Ovary (tissue), 9 donors: Measurements from ENCODE around the gene RAB31. TPM values are rescaled to one million over a fixed set of nuclear protein-coding genes. Genes with fewer than 3 reads are reported as not detected.
A peak's percentile ranks its signal among the peaks of the same experiment; 100 is the strongest.

Source experiments
- DNase-seq, 5 donors: peaks; one replicate each; pipeline ENCODE4 v3.0.0-alpha.2; 2019 to 2020
- H3K27ac ChIP-seq, 2 donors: fragments of 200-600 bp; one replicate each; pipeline versions ENCODE4 v1.5.1 to v1.8.0; 2019 to 2022
- H3K27me3 ChIP-seq: fragments of 200-600 bp; one replicate; pipeline ENCODE4 v1.8.0; 2022
- H3K36me3 ChIP-seq: fragments of 200-600 bp; sonication (generic); one replicate; pipeline ENCODE4 v1.5.1; 2019
- H3K4me1 ChIP-seq: one replicate; pipeline ENCODE4 v1.8.1; 2013; ENCODE audit warnings: mild to moderate bottlenecking, moderate library complexity; ENCODE audit not compliant: insufficient read depth
- H3K4me3 ChIP-seq: fragments of 200-600 bp; sonication (generic); one replicate; pipeline ENCODE4 v1.5.1; 2017
- H3K9me3 ChIP-seq, 2 donors: fragments of 200-600 bp in 1 of 2; sonication (generic) in 1 of 2; one replicate each; pipeline versions ENCODE4 v1.5.1 to v1.8.1; 2013 to 2019; ENCODE audit warnings: mild to moderate bottlenecking in 1 of 2, moderate library complexity in 1 of 2
- CTCF ChIP-seq, 3 donors: fragments of 450-650 bp in 2 of 3; fragments of 200-600 bp in 1 of 3; IDR thresholded peaks; one replicate each; pipeline versions ENCODE4 v1.5.1 to v1.8.0; 2016 to 2022; ENCODE audit warnings: antibody characterized with exemption in 3 of 3, mild to moderate bottlenecking in 1 of 3
- EP300 ChIP-seq: sonication (generic); formaldehyde crosslinking; IDR thresholded peaks from one replicate; pipeline ENCODE4 v1.6.1; 2017; ENCODE audit warnings: antibody characterized with exemption
- POLR2A ChIP-seq: fragments of 450-650 bp; IDR thresholded peaks from one replicate; pipeline ENCODE4 v1.6.1; 2017; ENCODE audit warnings: antibody characterized with exemption, mild to moderate bottlenecking, moderate library complexity
- WGBS, 3 donors: extraction: QIAGEN DNeasy Blood & Tissue Kit in 1 of 3; methylation state at CpG; one replicate each; pipeline versions ENCODE4 v1.1.5 to v1.1.7; 2013 to 2017; 5-methylcytosine and 5-hydroxymethylcytosine counted together
- intact Hi-C, 4 donors: fragments of 100-400 bp; cut with DNase I; formaldehyde crosslinking; loops; one replicate each; pipeline versions ENCODE4 v1.11.0 to v1.15.1; 2022 to 2023
- polyA plus RNA-seq, 2 donors: library from polyadenylated mRNA; stranded (reverse); fragments of 200-250 nt in 1 of 2; fragments of 350-450 nt in 1 of 2; fragmentation: Illumina TruSeq in 1 of 2; extraction: RNeasy Lipid Tissue Mini Kit (QIAGEN cat#74804) in 1 of 2; gene quantifications; one replicate each; pipeline ENCODE4 v1.2.3, GENCODE V29; 2013 to 2014
- total RNA-seq, 7 donors: library from RNA; depleted of rRNA in 2 of 7; stranded (reverse); fragments of >200 nt in 2 of 7; fragmentation: NEBNext Ultra II Directional in 3 of 7; extraction: Animal tissue kit (Norgen Biotek cat#: 25700) in 3 of 7; gene quantifications; one replicate each; pipeline versions ENCODE4 v1.1.0 to v1.2.4, GENCODE V29; 2016 to 2023
- donor health status: DM: no; HTN: no; CAD: no; lungs with moderate emphysema.
- donor health status: DM: no; HTN: no; CAD: no.
- donor health status: Bipolar disorder and iron deficiency.
- donor health status: DM: yes; HTN: yes; CAD: no.
- donor health status: DM: no; HTN: no; CAD: no.
- donor health status: DM: yes; HTN: yes; CAD: no.

The RAB31 gene
- total and polyA plus RNA-seq, 9 donors, result 37.9 to 188 (median 62.8) TPM

- Histone ChIP-seq H3K9me3 (no peaks in the 10 kb centered on the region), H3K4me3 (no peak overlapping the region), H3K27ac (peak overlapping the region in 1 of 2 donors; percentile 56), H3K36me3 (no peaks in the 10 kb centered on the region), H3K4me1 (peaks cover 17% of the 10 kb centered on the region), H3K27me3 (no peaks in the 10 kb centered on the region)
- TF ChIP-seq CTCF (IDR thresholded peaks at IDR 0.05) (no peak), EP300 (no peak), POLR2A (no peak)
- no peak for DNase-seq
- WGBS, 3 donors, result 66 to 75% (median 68%) methylated on average over 4 of the region's 4 CpGs
- intact Hi-C loops, result no loop called here
Measured at GRCh38 chr18:9870431-9871008, 162.4 kb downstream of the RAB31 start.

- Histone ChIP-seq H3K4me3 (no peak overlapping the region), H3K36me3 (no peaks in the 10 kb centered on the region), H3K9me3 (no peaks in the 10 kb centered on the region), H3K27me3 (no peaks in the 10 kb centered on the region), H3K27ac (no peak overlapping the region), H3K4me1 (peaks cover 17% of the 10 kb centered on the region)
- no peak for TF ChIP-seq EP300
- no peak for TF ChIP-seq CTCF (IDR thresholded peaks at IDR 0.05)
- no peak for TF ChIP-seq POLR2A
- intact Hi-C loops, result no loop called here
- whole genome bisulfite sequencing, 3 donors, result 84 to 85% (median 85%) methylated on average over 6 of the region's 6 CpGs
- DNase-seq, result no peak
Measured at GRCh38 chr18:9871244-9871746, 163.2 kb downstream of the RAB31 start.

- no peaks in the 10 kb centered on the region for H3K27me3 ChIP-seq
- no peak overlapping the region for H3K4me3 ChIP-seq
- TF ChIP-seq EP300 (no peak), POLR2A (no peak), CTCF (IDR thresholded peaks at IDR 0.05) (no peak)
- peaks cover 17% of the 10 kb centered on the region for H3K4me1 ChIP-seq
- no peaks in the 10 kb centered on the region for H3K9me3 ChIP-seq
- H3K27ac ChIP-seq, result no peak overlapping the region
- intact Hi-C loops, result no loop called here
- H3K36me3 ChIP-seq, result no peaks in the 10 kb centered on the region
- DNase-seq, result no peak
Measured at GRCh38 chr18:9872823-9873222, 164.7 kb downstream of the RAB31 start.

- no peaks in the 10 kb centered on the region for H3K36me3 ChIP-seq
- no peaks in the 10 kb centered on the region for H3K9me3 ChIP-seq
- H3K27me3 ChIP-seq, result no peaks in the 10 kb centered on the region
- DNase-seq, result no peak
- H3K27ac ChIP-seq, result no peak overlapping the region
- 95 to 100% (median 98%) methylated on average over 1 of the region's 1 CpG for WGBS, 3 donors
- no peak overlapping the region for H3K4me3 ChIP-seq
- peaks cover 10% of the 10 kb centered on the region for H3K4me1 ChIP-seq
- TF ChIP-seq POLR2A, result no peak
- TF ChIP-seq EP300, result no peak
- no peak for TF ChIP-seq CTCF (IDR thresholded peaks at IDR 0.05)
- intact Hi-C loops, result no loop called here
Measured at GRCh38 chr18:9874728-9875127, 166.6 kb downstream of the RAB31 start.
